CD4-positive, alpha-beta memory T cell (primary cell): ENCODE data around the gene PALLD. TPM values are rescaled to one million over a fixed set of nuclear protein-coding genes. Genes with fewer than 3 reads are reported as not detected.
"Not testable (repeated sequence)": the region's sequence is repeated elsewhere in the genome, so short reads cannot be mapped to it uniquely, and the experiment has no call there.

Experiments used
- CTCF ChIA-PET: fragments of 350-600 bp; sonication (Branson Sonifier 250); formaldehyde crosslinking; loops from one replicate; lab custom pipeline; 2021; ENCODE audit warnings: inconsistent platforms; ENCODE audit not compliant: partially characterized antibody; lab: Charles Lee
- POLR2A ChIA-PET: fragments of 350-600 bp; sonication (Branson Sonifier 250); formaldehyde crosslinking; loops from one replicate; lab custom pipeline; 2021; ENCODE audit not compliant: partially characterized antibody; lab: Charles Lee
- DNase-seq, 5 donors: peaks; one replicate each; pipeline versions ENCODE4 v3.0.0 to v3.0.0-alpha.2; 2020 to 2022; ENCODE audit warnings: mixed read lengths in 1 of 5
- H3K27ac ChIP-seq: one replicate; pipeline ENCODE4 v1.7.0; 2013; ENCODE audit warnings: low read depth, low read length
- H3K27me3 ChIP-seq: 2 replicates; pipeline ENCODE4 v1.7.0; 2013; ENCODE audit warnings: mild to moderate bottlenecking, low read length, moderate library complexity; ENCODE audit not compliant: insufficient read depth
- H3K36me3 ChIP-seq: 2 replicates; pipeline ENCODE4 v1.7.0; 2013; ENCODE audit warnings: mild to moderate bottlenecking, low read length, moderate library complexity; ENCODE audit not compliant: insufficient read depth
- H3K4me1 ChIP-seq: 2 replicates; pipeline ENCODE4 v1.7.0; 2013; ENCODE audit warnings: mild to moderate bottlenecking, low read length, moderate library complexity; ENCODE audit not compliant: insufficient read depth
- H3K4me3 ChIP-seq, 2 donors: one replicate each; pipeline ENCODE4 v1.7.0; 2013; ENCODE audit warnings: low read length in 2 of 2, mild to moderate bottlenecking in 1 of 2
- H3K9me3 ChIP-seq, 2 donors: one replicate each; pipeline ENCODE4 v1.7.0; 2013; ENCODE audit warnings: low read length in 2 of 2, control low read depth in 1 of 2; ENCODE audit not compliant: control insufficient read depth in 1 of 2
- H3K27ac Mint-ChIP-seq, 7 donors: one replicate each; pipeline ENCODE4 v1.8.0; 2020 to 2021; ENCODE audit warnings: mixed read lengths in 7 of 7, mild to moderate bottlenecking in 6 of 7, inconsistent platforms in 3 of 7, moderate library complexity in 3 of 7
- H3K27me3 Mint-ChIP-seq, 2 donors: one replicate each; pipeline ENCODE4 v1.8.0; 2020 to 2021; ENCODE audit warnings: mixed read lengths in 2 of 2
- H3K36me3 Mint-ChIP-seq, 2 donors: one replicate each; pipeline ENCODE4 v1.8.0; 2020 to 2021; ENCODE audit warnings: mixed read lengths in 2 of 2, inconsistent platforms in 1 of 2, mild to moderate bottlenecking in 1 of 2
- H3K4me1 Mint-ChIP-seq, 4 donors: one replicate each; pipeline ENCODE4 v1.8.0; 2020 to 2021; ENCODE audit warnings: mixed read lengths in 4 of 4, mild to moderate bottlenecking in 1 of 4
- H3K4me3 Mint-ChIP-seq, 8 donors: one replicate each; pipeline ENCODE4 v1.8.0; 2020 to 2021; ENCODE audit warnings: mixed read lengths in 8 of 8, mild to moderate bottlenecking in 7 of 8, moderate library complexity in 6 of 8, inconsistent platforms in 3 of 8
- H3K9me3 Mint-ChIP-seq, 8 donors: one replicate each; pipeline ENCODE4 v1.8.0; 2020 to 2021; ENCODE audit warnings: mixed read lengths in 8 of 8, mild to moderate bottlenecking in 5 of 8, inconsistent platforms in 3 of 8, moderate library complexity in 1 of 8
- intact Hi-C: fragments of 100-400 bp; cut with micrococcal nuclease; formaldehyde crosslinking; loops from one replicate; pipeline ENCODE4 v1.15.1; 2023
- polyA plus RNA-seq, 2 donors: library from polyadenylated mRNA; unstranded; fragments of 300-500 nt; fragmentation: Illumina TruSeq; gene quantifications; one replicate each; pipeline ENCODE4 v1.2.3, GENCODE V29; 2021
- total RNA-seq, 2 experiments: library from RNA; stranded (reverse); gene quantifications; one replicate each; pipeline ENCODE4 v1.2.3, GENCODE V29; 2021

The PALLD gene
- total and polyA plus RNA-seq, 4 experiments from 2014 or later: 0.55 to 1.4 (median 1.0) TPM; not detected in 1

DNA sequence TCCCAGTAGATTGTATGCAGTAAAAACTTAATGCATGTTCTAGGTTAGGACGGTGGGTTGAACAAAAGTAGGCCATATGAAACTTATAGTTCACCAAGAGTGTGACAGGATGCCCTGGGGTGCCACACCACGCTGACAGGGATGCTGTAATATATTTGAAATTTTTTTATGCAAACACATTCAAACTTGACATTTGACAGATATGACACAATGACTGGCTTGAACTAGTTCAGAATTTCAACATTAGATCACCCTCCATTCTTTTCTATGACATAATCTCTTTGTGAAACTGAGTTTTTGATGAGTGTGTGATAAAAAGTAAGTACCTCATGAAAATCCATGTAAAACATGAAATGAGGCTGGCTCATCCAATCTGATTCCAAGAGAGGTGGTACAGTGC lies 198.4 kb downstream of the PALLD start:
- Mint-ChIP-seq H3K4me1 (no peaks in the 10 kb centered on the region), H3K27ac (no peak overlapping the region), H3K9me3 (no peaks in the 10 kb centered on the region), H3K4me3 (no peak overlapping the region), H3K36me3 (no peaks in the 10 kb centered on the region), H3K27me3 (peaks cover 0 to 2% of the 10 kb centered on the region in 2 donors)
- Histone ChIP-seq H3K4me1 (no peaks in the 10 kb centered on the region), H3K27me3 (no peaks in the 10 kb centered on the region), H3K36me3 (no peaks in the 10 kb centered on the region), H3K27ac (no peak overlapping the region), H3K9me3 (no peaks in the 10 kb centered on the region), H3K4me3 (no peak overlapping the region)
- no peak for DNase-seq
- intact Hi-C loops: no loop called here
- POLR2A ChIA-PET: no interaction called here
- CTCF ChIA-PET: no interaction called here

DNA sequence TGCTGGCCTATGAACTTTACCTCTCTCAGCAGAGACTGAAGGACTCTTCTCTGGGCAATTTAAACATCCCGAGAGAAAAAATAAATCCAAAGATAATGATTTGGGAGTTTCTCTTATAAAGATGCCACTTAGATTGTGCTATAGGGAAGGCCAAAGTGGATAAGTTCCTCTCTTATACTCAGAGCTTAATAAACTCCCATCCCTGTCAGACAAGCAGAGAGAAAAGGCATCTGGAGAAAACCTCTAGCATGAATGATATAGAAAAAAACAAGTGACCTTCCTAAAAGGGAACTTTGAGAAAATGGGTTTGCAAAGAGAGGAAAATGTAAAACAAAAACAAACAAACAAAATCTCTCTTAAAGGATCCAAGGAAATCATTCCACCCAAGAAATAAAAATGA lies 199.4 kb downstream of the PALLD start:
- intact Hi-C loops: no loop called here
- H3K9me3 ChIP-seq: no peaks in the 10 kb centered on the region
- CTCF ChIA-PET: no interaction called here
- H3K36me3 ChIP-seq: no peaks in the 10 kb centered on the region
- Mint-ChIP-seq H3K36me3 (no peaks in the 10 kb centered on the region), H3K9me3 (no peaks in the 10 kb centered on the region), H3K4me3 (no peak overlapping the region), H3K4me1 (no peaks in the 10 kb centered on the region), H3K27me3 (peaks cover 0 to 2% of the 10 kb centered on the region in 2 donors), H3K27ac (no peak overlapping the region)
- H3K27me3 ChIP-seq: no peaks in the 10 kb centered on the region
- no peak overlapping the region for H3K4me3 ChIP-seq
- no peak overlapping the region for H3K27ac ChIP-seq
- H3K4me1 ChIP-seq: no peaks in the 10 kb centered on the region
- no peak for DNase-seq
- POLR2A ChIA-PET: no interaction called here

DNA sequence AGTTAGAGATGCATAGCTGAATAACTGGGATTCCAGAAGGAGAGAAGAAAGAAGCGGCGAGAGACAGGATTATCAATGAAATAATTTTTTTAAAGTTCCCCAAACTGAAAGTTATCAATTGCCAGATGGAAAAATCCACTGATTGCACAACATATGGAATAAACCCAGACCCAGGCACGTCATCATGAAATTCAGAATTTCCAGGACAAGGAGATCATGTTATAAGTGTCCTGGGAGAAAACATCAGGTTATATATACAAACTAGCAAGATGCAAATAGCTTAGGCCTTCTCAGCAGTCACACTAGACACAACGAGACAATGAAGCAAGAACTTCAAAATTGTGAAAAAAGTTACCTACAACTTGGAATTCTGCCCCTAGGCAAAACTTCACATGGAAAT lies 200.0 kb downstream of the PALLD start:
- POLR2A ChIA-PET: no interaction called here
- no peaks in the 10 kb centered on the region for H3K4me1 Mint-ChIP-seq

DNA sequence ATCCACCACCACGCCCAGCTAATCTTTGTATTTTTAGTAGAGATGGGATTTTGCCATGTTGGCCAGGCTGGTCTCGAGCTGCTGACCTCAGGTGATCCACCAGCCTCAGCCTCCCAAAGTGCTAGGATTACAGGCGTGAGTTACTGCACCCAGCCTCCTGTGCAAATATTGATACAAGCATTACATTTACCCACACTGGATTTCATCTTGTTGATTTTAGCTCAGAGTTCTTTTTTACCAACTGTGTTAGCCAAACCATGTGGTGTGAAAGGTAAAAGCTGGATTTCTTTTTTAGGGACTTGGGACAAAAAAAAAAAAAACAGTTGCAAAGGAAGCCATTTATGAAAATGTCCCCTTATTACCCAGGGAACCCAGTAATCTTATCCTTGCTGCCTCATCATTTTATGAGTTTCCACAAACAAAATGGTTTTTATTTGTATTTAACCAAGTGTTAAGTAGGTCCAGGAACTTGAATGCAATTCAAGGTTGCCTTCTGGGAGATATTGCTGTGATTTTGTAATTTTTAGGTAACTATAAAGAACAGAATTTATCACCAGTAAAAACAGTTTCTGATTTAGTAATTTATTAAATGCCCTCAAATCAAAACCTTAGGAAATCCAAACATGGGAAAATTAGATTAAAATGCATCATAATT lies 202.5 kb downstream of the PALLD start:
- H3K4me3 ChIP-seq: no peak overlapping the region
- H3K4me1 Mint-ChIP-seq: no peaks in the 10 kb centered on the region
- no peak overlapping the region for H3K27ac ChIP-seq
- no peaks in the 10 kb centered on the region for H3K9me3 Mint-ChIP-seq
- no peaks in the 10 kb centered on the region for H3K27me3 Mint-ChIP-seq
- intact Hi-C loops: no loop called here
- no peaks in the 10 kb centered on the region for H3K36me3 ChIP-seq
- H3K27me3 ChIP-seq: no peaks in the 10 kb centered on the region
- H3K4me3 Mint-ChIP-seq: no peak overlapping the region
- H3K9me3 ChIP-seq: no peaks in the 10 kb centered on the region
- POLR2A ChIA-PET: no interaction called here
- CTCF ChIA-PET: no interaction called here
- no peak overlapping the region for H3K27ac Mint-ChIP-seq
- no peaks in the 10 kb centered on the region for H3K36me3 Mint-ChIP-seq
- H3K4me1 ChIP-seq: no peaks in the 10 kb centered on the region
- DNase-seq: no peak

More for the DNA sequence above, 200.0 kb downstream of the PALLD start:
- H3K27ac ChIP-seq: no peak overlapping the region
- Mint-ChIP-seq H3K4me3 (no peak overlapping the region), H3K27me3 (peaks cover 0 to 2% of the 10 kb centered on the region in 2 donors), H3K36me3 (no peaks in the 10 kb centered on the region), H3K27ac (no peak overlapping the region), H3K9me3 (no peaks in the 10 kb centered on the region)
- CTCF ChIA-PET: no interaction called here
- H3K36me3 ChIP-seq: no peaks in the 10 kb centered on the region
- H3K4me3 ChIP-seq: no peak overlapping the region
- no peaks in the 10 kb centered on the region for H3K4me1 ChIP-seq
- intact Hi-C loops: no loop called here
- H3K9me3 ChIP-seq: no peaks in the 10 kb centered on the region
- no peak for DNase-seq
- H3K27me3 ChIP-seq: no peaks in the 10 kb centered on the region

DNA sequence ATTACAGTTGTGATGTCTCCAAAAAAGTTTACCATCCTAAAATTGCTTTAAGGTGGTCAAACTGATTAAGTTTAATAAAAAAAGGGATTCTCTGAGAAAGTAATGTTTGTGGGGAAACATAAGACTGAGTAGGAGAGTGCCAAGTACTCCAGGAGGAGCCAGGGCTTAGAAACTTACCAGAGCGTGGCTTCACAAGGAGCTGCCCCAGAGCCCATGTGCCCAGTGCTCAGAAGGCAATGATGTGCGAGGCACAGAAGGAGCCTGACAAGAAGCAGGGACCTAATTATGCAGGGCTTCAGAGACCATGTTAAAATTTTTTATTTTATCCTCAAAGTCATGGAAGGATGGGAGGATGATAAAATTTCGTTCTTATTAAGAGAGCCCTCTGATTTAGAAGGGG lies 204.2 kb downstream of the PALLD start:
- POLR2A ChIA-PET: no interaction called here
- Histone ChIP-seq H3K9me3 (no peaks in the 10 kb centered on the region), H3K4me3 (no peak overlapping the region), H3K27ac (no peak overlapping the region), H3K4me1 (no peaks in the 10 kb centered on the region), H3K27me3 (no peaks in the 10 kb centered on the region), H3K36me3 (no peaks in the 10 kb centered on the region)
- intact Hi-C loops: no loop called here
- no peaks in the 10 kb centered on the region for H3K36me3 Mint-ChIP-seq
- no peaks in the 10 kb centered on the region for H3K4me1 Mint-ChIP-seq
- no peaks in the 10 kb centered on the region for H3K27me3 Mint-ChIP-seq
- H3K27ac Mint-ChIP-seq: no peak overlapping the region
- DNase-seq: no peak
- no peak overlapping the region for H3K4me3 Mint-ChIP-seq
- no peaks in the 10 kb centered on the region for H3K9me3 Mint-ChIP-seq
- CTCF ChIA-PET: no interaction called here

DNA sequence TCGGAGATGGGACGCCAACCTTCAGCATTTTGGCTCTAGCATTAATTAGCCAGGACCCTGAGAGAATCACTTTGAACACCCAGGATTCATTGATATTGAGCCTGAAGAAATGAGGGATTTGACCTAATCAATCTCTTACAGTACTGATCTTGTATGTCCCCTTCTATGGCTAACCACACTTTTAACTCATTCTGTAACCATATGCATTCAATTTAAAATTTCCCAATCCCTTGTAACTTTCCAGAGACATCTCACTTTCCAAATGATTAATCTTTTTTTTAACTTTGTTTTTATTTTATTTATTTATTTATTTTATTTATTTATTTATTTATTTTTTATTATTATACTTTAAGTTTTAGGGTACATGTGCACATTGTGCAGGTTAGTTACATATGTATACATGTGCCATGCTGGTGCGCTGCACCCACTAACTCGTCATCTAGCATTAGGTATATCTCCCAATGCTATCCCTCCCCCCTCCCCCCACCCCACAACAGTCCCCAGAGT lies 205.8 kb downstream of the PALLD start:
- H3K4me1 ChIP-seq, H3K27ac ChIP-seq, H3K4me3 ChIP-seq, H3K4me3 Mint-ChIP-seq, H3K36me3 Mint-ChIP-seq, H3K27me3 Mint-ChIP-seq, H3K9me3 ChIP-seq, CTCF ChIA-PET, H3K36me3 ChIP-seq, POLR2A ChIA-PET, H3K27ac Mint-ChIP-seq, intact Hi-C loops, H3K27me3 ChIP-seq, H3K4me1 Mint-ChIP-seq, DNase-seq, H3K9me3 Mint-ChIP-seq: not testable (repeated sequence)

DNA sequence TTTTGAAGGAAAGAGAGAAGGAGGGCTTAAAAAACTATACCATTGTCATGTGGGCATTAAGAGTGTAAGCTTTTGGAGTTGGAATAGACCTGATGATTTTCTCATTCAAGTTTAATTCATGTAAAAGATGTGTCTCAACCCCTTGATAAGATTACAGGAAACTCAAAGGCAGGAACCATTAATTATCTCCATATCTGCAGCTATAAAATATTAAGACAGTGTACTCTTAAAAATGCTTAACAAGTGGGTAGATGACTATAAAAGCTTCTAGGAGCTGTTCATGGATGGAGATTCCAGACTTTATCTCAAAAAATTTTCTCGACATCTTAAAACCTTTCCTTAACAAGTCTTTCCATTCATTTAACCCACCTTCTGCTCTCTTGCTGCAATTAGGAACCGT lies 208.3 kb downstream of the PALLD start:
- Mint-ChIP-seq H3K9me3 (no peaks in the 10 kb centered on the region), H3K27ac (no peak overlapping the region), H3K36me3 (no peaks in the 10 kb centered on the region), H3K4me1 (no peaks in the 10 kb centered on the region), H3K27me3 (no peaks in the 10 kb centered on the region), H3K4me3 (no peak overlapping the region)
- no peak overlapping the region for H3K4me3 ChIP-seq
- H3K9me3 ChIP-seq: no peaks in the 10 kb centered on the region
- no peaks in the 10 kb centered on the region for H3K4me1 ChIP-seq
- H3K27ac ChIP-seq: no peak overlapping the region
- no peaks in the 10 kb centered on the region for H3K36me3 ChIP-seq
- no peak for DNase-seq
- CTCF ChIA-PET: no interaction called here
- H3K27me3 ChIP-seq: no peaks in the 10 kb centered on the region
- POLR2A ChIA-PET: no interaction called here
- intact Hi-C loops: no loop called here
